ENCODE results near the gene CDH6. TPM values are rescaled to one million over a fixed set of nuclear protein-coding genes. Genes with fewer than 3 reads are reported as not detected.

Gene CDH6
- total RNA-seq, 1 experiment from 2014 or later: 0.12 TPM

DNA sequence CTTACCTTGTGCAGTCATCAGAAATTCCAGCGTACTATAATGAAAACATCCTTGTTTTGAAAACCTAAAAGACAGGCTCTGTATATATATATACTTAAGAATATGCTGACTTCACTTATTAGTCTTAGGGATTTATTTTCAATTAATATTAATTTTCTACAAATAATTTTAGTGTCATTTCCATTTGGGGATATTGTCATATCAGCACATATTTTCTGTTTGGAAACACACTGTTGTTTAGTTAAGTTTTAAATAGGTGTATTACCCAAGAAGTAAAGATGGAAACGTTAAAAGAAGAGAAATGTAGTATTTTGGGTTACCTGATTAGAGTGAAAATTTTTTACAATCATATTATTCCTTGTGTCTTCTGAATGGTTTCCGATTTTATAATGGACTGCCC, 131.4 kb downstream of the CDH6 start:
- ChIA-PET POLR2A (no interaction called here), CTCF (no interaction called here)

More for the DNA sequence above, 131.4 kb downstream of the CDH6 start:
- Histone ChIP-seq H4K20me1 (ENCODE audit: insufficient read depth) (no peaks in the 10 kb centered on the region), H3K4me1 (ENCODE audit: control insufficient read depth in 1 of 2, insufficient read depth in 2 of 2, low read length in 2 of 2) (no peaks in the 10 kb centered on the region), H3K9ac (ENCODE audit: low read length) (no peak overlapping the region), H3K79me2 (ENCODE audit: insufficient read depth, low read length) (no peaks in the 10 kb centered on the region), H3K4me2 (ENCODE audit: low read length) (no peak overlapping the region), H3K36me3 (ENCODE audit: control insufficient read depth in 1 of 2, insufficient read depth in 2 of 2, low read length in 2 of 2) (no peaks in the 10 kb centered on the region), H3K27me3 (ENCODE audit: insufficient read depth, low read length) (peaks cover 11% of the 10 kb centered on the region), H3K9me2 (ENCODE audit: insufficient read depth) (no peaks in the 10 kb centered on the region), H2AFZ (ENCODE audit: low read depth, low read length, poor library complexity, severe bottlenecking) (no peak overlapping the region), H3K4me3 (replicated peaks in 1 of 2; ENCODE audit: low read depth in 1 of 2, low read length in 2 of 2) (no peak overlapping the region), H3K27ac (ENCODE audit: low read depth, low read length) (no peak overlapping the region), H3K9me3 (ENCODE audit: control insufficient read depth in 1 of 2, insufficient read depth in 1 of 2, low read depth in 1 of 2, low read length in 2 of 2) (no peaks in the 10 kb centered on the region)
- no TSS peak for BruUV-seq (replicated peaks)
- RAD21 ChIA-PET (ENCODE audit: low non-redundant PET in 1 of 2, low total read pairs in 2 of 2, uncharacterized antibody in 2 of 2, unreplicated experiment in 2 of 2): no interaction called here
- intact Hi-C loops (cut with micrococcal nuclease): no loop called here
- ATAC-seq (no peak), DNase-seq (ENCODE audit: low read depth, low spot score) (no peak)
- TF ChIP-seq ZFX (IDR thresholded peaks at IDR 0.05) (no peak), SIN3A (IDR thresholded peaks at IDR 0.05; ENCODE audit: low read depth) (no peak), ZNF274 (IDR thresholded peaks at IDR 0.05; ENCODE audit: low read depth, low read length) (no peak), SRF (IDR thresholded peaks at IDR 0.05; ENCODE audit: low read depth) (no peak), EZH2 (IDR thresholded peaks at IDR 0.05) (no peak), EGR1 (IDR thresholded peaks at IDR 0.05; ENCODE audit: low read depth) (no peak), EZH2phosphoT487 (IDR thresholded peaks at IDR 0.05; ENCODE audit: borderline replicate concordance) (no peak)
- TF ChIP-seq, protein P1, sequence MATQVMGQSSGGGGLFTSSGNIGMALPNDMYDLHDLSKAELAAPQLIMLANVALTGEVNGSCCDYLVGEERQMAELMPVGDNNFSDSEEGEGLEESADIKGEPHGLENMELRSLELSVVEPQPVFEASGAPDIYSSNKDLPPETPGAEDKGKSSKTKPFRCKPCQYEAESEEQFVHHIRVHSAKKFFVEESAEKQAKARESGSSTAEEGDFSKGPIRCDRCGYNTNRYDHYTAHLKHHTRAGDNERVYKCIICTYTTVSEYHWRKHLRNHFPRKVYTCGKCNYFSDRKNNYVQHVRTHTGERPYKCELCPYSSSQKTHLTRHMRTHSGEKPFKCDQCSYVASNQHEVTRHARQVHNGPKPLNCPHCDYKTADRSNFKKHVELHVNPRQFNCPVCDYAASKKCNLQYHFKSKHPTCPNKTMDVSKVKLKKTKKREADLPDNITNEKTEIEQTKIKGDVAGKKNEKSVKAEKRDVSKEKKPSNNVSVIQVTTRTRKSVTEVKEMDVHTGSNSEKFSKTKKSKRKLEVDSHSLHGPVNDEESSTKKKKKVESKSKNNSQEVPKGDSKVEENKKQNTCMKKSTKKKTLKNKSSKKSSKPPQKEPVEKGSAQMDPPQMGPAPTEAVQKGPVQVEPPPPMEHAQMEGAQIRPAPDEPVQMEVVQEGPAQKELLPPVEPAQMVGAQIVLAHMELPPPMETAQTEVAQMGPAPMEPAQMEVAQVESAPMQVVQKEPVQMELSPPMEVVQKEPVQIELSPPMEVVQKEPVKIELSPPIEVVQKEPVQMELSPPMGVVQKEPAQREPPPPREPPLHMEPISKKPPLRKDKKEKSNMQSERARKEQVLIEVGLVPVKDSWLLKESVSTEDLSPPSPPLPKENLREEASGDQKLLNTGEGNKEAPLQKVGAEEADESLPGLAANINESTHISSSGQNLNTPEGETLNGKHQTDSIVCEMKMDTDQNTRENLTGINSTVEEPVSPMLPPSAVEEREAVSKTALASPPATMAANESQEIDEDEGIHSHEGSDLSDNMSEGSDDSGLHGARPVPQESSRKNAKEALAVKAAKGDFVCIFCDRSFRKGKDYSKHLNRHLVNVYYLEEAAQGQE (IDR thresholded peaks at IDR 0.05; ENCODE audit: low read depth): no peak
- TF ChIP-seq, protein P2, sequence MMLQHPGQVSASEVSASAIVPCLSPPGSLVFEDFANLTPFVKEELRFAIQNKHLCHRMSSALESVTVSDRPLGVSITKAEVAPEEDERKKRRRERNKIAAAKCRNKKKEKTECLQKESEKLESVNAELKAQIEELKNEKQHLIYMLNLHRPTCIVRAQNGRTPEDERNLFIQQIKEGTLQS (IDR thresholded peaks at IDR 0.05): no peak
- TF ChIP-seq, protein P3, sequence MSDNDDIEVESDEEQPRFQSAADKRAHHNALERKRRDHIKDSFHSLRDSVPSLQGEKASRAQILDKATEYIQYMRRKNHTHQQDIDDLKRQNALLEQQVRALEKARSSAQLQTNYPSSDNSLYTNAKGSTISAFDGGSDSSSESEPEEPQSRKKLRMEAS (IDR thresholded peaks at IDR 0.05): no peak
- TF ChIP-seq, protein P4, sequence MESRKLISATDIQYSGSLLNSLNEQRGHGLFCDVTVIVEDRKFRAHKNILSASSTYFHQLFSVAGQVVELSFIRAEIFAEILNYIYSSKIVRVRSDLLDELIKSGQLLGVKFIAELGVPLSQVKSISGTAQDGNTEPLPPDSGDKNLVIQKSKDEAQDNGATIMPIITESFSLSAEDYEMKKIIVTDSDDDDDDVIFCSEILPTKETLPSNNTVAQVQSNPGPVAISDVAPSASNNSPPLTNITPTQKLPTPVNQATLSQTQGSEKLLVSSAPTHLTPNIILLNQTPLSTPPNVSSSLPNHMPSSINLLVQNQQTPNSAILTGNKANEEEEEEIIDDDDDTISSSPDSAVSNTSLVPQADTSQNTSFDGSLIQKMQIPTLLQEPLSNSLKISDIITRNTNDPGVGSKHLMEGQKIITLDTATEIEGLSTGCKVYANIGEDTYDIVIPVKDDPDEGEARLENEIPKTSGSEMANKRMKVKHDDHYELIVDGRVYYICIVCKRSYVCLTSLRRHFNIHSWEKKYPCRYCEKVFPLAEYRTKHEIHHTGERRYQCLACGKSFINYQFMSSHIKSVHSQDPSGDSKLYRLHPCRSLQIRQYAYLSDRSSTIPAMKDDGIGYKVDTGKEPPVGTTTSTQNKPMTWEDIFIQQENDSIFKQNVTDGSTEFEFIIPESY (IDR thresholded peaks at IDR 0.05; ENCODE audit: extremely low read depth, insufficient replicate concordance, low read length): no peak
- TF ChIP-seq, protein P5, sequence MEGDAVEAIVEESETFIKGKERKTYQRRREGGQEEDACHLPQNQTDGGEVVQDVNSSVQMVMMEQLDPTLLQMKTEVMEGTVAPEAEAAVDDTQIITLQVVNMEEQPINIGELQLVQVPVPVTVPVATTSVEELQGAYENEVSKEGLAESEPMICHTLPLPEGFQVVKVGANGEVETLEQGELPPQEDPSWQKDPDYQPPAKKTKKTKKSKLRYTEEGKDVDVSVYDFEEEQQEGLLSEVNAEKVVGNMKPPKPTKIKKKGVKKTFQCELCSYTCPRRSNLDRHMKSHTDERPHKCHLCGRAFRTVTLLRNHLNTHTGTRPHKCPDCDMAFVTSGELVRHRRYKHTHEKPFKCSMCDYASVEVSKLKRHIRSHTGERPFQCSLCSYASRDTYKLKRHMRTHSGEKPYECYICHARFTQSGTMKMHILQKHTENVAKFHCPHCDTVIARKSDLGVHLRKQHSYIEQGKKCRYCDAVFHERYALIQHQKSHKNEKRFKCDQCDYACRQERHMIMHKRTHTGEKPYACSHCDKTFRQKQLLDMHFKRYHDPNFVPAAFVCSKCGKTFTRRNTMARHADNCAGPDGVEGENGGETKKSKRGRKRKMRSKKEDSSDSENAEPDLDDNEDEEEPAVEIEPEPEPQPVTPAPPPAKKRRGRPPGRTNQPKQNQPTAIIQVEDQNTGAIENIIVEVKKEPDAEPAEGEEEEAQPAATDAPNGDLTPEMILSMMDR (IDR thresholded peaks at IDR 0.05 in 2 of 3, conservative IDR thresholded peaks at IDR 0.05 in 1 of 3; ENCODE audit: borderline replicate concordance in 1 of 3, insufficient read depth in 1 of 3, low read depth in 2 of 3, low read length in 2 of 3): no peak
